ENCODE measurements around the gene PTPN14.
"Not testable (repeated sequence)": the region's sequence is repeated elsewhere in the genome, so short reads cannot be mapped to it uniquely, and the experiment has no call there.

Gene PTPN14

GRCh38 chr1:214403431-214403830 is 148.0 kb downstream of the PTPN14 start:
- DNase-seq = no peak

- DNase-seq = no peak
These were observed 148.8 kb downstream of the PTPN14 start for GRCh38 chr1:214402613-214403083.

GRCh38 chr1:214401666-214402065 is 149.7 kb downstream of the PTPN14 start:
- no peak for DNase-seq

- no peak for DNase-seq
These were observed 151.3 kb downstream of the PTPN14 start for GRCh38 chr1:214400131-214400530.

GRCh38 chr1:214398490-214398889 is 152.9 kb downstream of the PTPN14 start:
- DNase-seq = no peak

- no peak for DNase-seq
These were observed 153.9 kb downstream of the PTPN14 start for GRCh38 chr1:214397497-214397896.

- no peak for DNase-seq
These were observed 155.1 kb downstream of the PTPN14 start for GRCh38 chr1:214396330-214396729.

GRCh38 chr1:214394569-214394968 is 156.8 kb downstream of the PTPN14 start:
- DNase-seq = not testable (repeated sequence)

- no peak for DNase-seq
These were observed 158.3 kb downstream of the PTPN14 start for GRCh38 chr1:214393086-214393485.

- DNase-seq = no peak
These were observed 159.3 kb downstream of the PTPN14 start for GRCh38 chr1:214391873-214392645.

- DNase-seq = no peak
These were observed 161.7 kb downstream of the PTPN14 start for GRCh38 chr1:214389734-214390133.

- DNase-seq = no peak
These were observed 164.7 kb downstream of the PTPN14 start for GRCh38 chr1:214386747-214387146.

- DNase-seq = no peak
These were observed 165.1 kb downstream of the PTPN14 start for GRCh38 chr1:214386333-214386732.

- no peak for DNase-seq
These were observed 166.0 kb downstream of the PTPN14 start for GRCh38 chr1:214385428-214385827.

- no peak for DNase-seq
These were observed 166.9 kb downstream of the PTPN14 start for GRCh38 chr1:214384373-214385079.

GRCh38 chr1:214383381-214384372 is 167.7 kb downstream of the PTPN14 start:
- DNase-seq = no peak

- no peak for DNase-seq
These were observed 170.3 kb downstream of the PTPN14 start for GRCh38 chr1:214380986-214381695.

GRCh38 chr1:214380396-214380795 is 171.0 kb downstream of the PTPN14 start:
- no peak for DNase-seq

GRCh38 chr1:214379236-214379970 is 172.0 kb downstream of the PTPN14 start:
- DNase-seq = no peak

- DNase-seq = no peak
These were observed 172.9 kb downstream of the PTPN14 start for GRCh38 chr1:214378492-214378891.
